HEK293 (cell line): Measurements from ENCODE around the gene RAB28.

Experiments used
- CTCF ChIA-PET: fragments of 350-600 bp; formaldehyde crosslinking; extraction: SDS; loops from one replicate; lab custom pipeline; 2021; ENCODE audit warnings: antibody characterized with exemption; lab: Yijun Ruan, JAX
- POLR2A ChIA-PET: fragments of 300-600 bp; formaldehyde crosslinking; extraction: SDS; loops from one replicate; lab custom pipeline; 2020; ENCODE audit warnings: antibody characterized with exemption, inconsistent platforms; lab: Yijun Ruan, JAX
- H3K27ac ChIP-seq: fragments of 200-500 bp; sonication (Bioruptor generic); 2 replicates; pipeline ENCODE4 v1.5.1; 2014; ENCODE audit warnings: low read depth, low read length, control low read depth, inconsistent platforms; ENCODE audit errors: extremely low read depth
- H3K36me3 ChIP-seq, 2 experiments: fragments of 200-500 bp in 1 of 2; sonication (Bioruptor generic) in 1 of 2; 1 replicate in 1 of 2; 2 replicates in 1 of 2; pipeline ENCODE4 v1.5.1; 2014 to 2017; ENCODE audit warnings: inconsistent platforms in 2 of 2, low read length in 2 of 2; ENCODE audit not compliant: control insufficient read depth in 2 of 2, insufficient read depth in 1 of 2
- H3K4me1 ChIP-seq: fragments of 200-500 bp; sonication (Bioruptor generic); 2 replicates; pipeline ENCODE4 v1.5.1; 2014; ENCODE audit warnings: mild to moderate bottlenecking, low read length, inconsistent platforms; ENCODE audit not compliant: control insufficient read depth, insufficient read depth
- H3K4me3 ChIP-seq: 2 replicates; pipeline ENCODE4 v1.5.1; 2011; ENCODE audit warnings: low read depth, mild to moderate bottlenecking, control low read depth, low read length, moderate library complexity
- H3K9me3 ChIP-seq: fragments of 200-500 bp; sonication (Bioruptor generic); 2 replicates; pipeline ENCODE4 v1.5.1; 2014; ENCODE audit warnings: low read depth, low read length, inconsistent platforms; ENCODE audit not compliant: control insufficient read depth, insufficient read depth
- BCL11A ChIP-seq: fragments of 450-650 bp; formaldehyde crosslinking; IDR thresholded peaks from 2 replicates; pipeline ENCODE4 v1.5.1; 2016; ENCODE audit warnings: low read depth, missing biosample characterization, missing genetic modification characterization
- GLIS2 ChIP-seq: fragments of 450-650 bp; formaldehyde crosslinking; IDR thresholded peaks from 2 replicates; pipeline ENCODE4 v1.5.1; 2016; ENCODE audit warnings: missing biosample characterization, missing genetic modification characterization
- MEIS1 ChIP-seq: sonication (generic); formaldehyde crosslinking; IDR thresholded peaks from 2 replicates; pipeline ENCODE4 v1.8.1; 2022; ENCODE audit warnings: missing genetic modification reagents, mild to moderate bottlenecking, borderline replicate concordance
- OVOL3 ChIP-seq: fragments of 450-650 bp; formaldehyde crosslinking; IDR thresholded peaks from 2 replicates; pipeline ENCODE4 v1.5.1; 2016; ENCODE audit warnings: missing biosample characterization, missing genetic modification characterization
- PRDM1 ChIP-seq: fragments of 450-650 bp; formaldehyde crosslinking; IDR thresholded peaks from 2 replicates; pipeline ENCODE4; 2016; ENCODE audit warnings: missing biosample characterization, missing genetic modification characterization
- RBAK ChIP-seq: fragments of 450-650 bp; formaldehyde crosslinking; IDR thresholded peaks from 2 replicates; pipeline ENCODE4 v1.5.1; 2016; ENCODE audit warnings: missing biosample characterization, missing genetic modification characterization
- SCRT2 ChIP-seq: fragments of 450-650 bp; formaldehyde crosslinking; IDR thresholded peaks from 2 replicates; pipeline ENCODE4 v1.5.1; 2016; ENCODE audit warnings: missing biosample characterization, missing genetic modification characterization
- ZBTB21 ChIP-seq: fragments of 450-650 bp; formaldehyde crosslinking; IDR thresholded peaks from 2 replicates; pipeline ENCODE4 v1.5.1; 2017; ENCODE audit warnings: missing biosample characterization, missing genetic modification characterization
- ZFP41 ChIP-seq: fragments of 450-650 bp; formaldehyde crosslinking; IDR thresholded peaks from 2 replicates; pipeline ENCODE4 v1.5.1; 2016; ENCODE audit warnings: missing biosample characterization, missing genetic modification characterization, borderline replicate concordance
- ZNF132 ChIP-seq: fragments of 450-650 bp; formaldehyde crosslinking; IDR thresholded peaks from 2 replicates; pipeline ENCODE4 v1.5.1; 2017; ENCODE audit warnings: missing biosample characterization, missing genetic modification characterization, borderline replicate concordance
- ZNF138 ChIP-seq: fragments of 450-650 bp; formaldehyde crosslinking; IDR thresholded peaks from 2 replicates; pipeline ENCODE4 v1.5.1; 2016; ENCODE audit warnings: missing biosample characterization, missing genetic modification characterization, borderline replicate concordance
- ZNF223 ChIP-seq: fragments of 450-650 bp; formaldehyde crosslinking; IDR thresholded peaks from 2 replicates; pipeline ENCODE4 v1.5.1; 2016; ENCODE audit warnings: missing biosample characterization, missing genetic modification characterization
- ZNF416 ChIP-seq: fragments of 450-650 bp; formaldehyde crosslinking; IDR thresholded peaks from 2 replicates; pipeline ENCODE4 v1.5.1; 2016; ENCODE audit warnings: missing biosample characterization, missing genetic modification characterization
- ZNF473 ChIP-seq: fragments of 450-650 bp; formaldehyde crosslinking; IDR thresholded peaks from 2 replicates; pipeline ENCODE4 v1.5.1; 2017; ENCODE audit warnings: missing biosample characterization, missing genetic modification characterization
- ZNF510 ChIP-seq: fragments of 450-650 bp; formaldehyde crosslinking; IDR thresholded peaks from 2 replicates; pipeline ENCODE4 v1.5.1; 2018; ENCODE audit warnings: mild to moderate bottlenecking, missing genetic modification characterization, missing biosample characterization; ENCODE audit not compliant: insufficient replicate concordance
- ZNF626 ChIP-seq: fragments of 450-650 bp; sonication (Bioruptor Pico); formaldehyde crosslinking; IDR thresholded peaks from 2 replicates; pipeline ENCODE4 v1.5.1; 2018; ENCODE audit warnings: missing biosample characterization, missing genetic modification characterization, inconsistent platforms
- ZNF792 ChIP-seq: fragments of 450-650 bp; formaldehyde crosslinking; IDR thresholded peaks from 2 replicates; pipeline ENCODE4 v1.5.1; 2016; ENCODE audit warnings: missing biosample characterization, missing genetic modification characterization
- TF ChIP-seq, protein P1 (sequence below): fragments of 450-650 bp; formaldehyde crosslinking; IDR thresholded peaks from 2 replicates; pipeline ENCODE4 v1.5.1; 2017; ENCODE audit warnings: missing biosample characterization, missing genetic modification characterization
- TF ChIP-seq, protein P2 (sequence below): fragments of 450-650 bp; formaldehyde crosslinking; IDR thresholded peaks from 2 replicates; pipeline ENCODE4 v1.5.1; 2016; ENCODE audit warnings: missing biosample characterization, missing genetic modification characterization, borderline replicate concordance
- TF ChIP-seq, protein P3 (sequence below): fragments of 450-650 bp; formaldehyde crosslinking; IDR thresholded peaks from 2 replicates; pipeline ENCODE4 v1.5.1; 2016; ENCODE audit warnings: missing biosample characterization, missing genetic modification characterization, borderline replicate concordance
- TF ChIP-seq, protein P4 (sequence below): fragments of 450-650 bp; IDR thresholded peaks from 2 replicates; pipeline ENCODE4 v1.5.1; 2018; ENCODE audit warnings: missing biosample characterization, missing genetic modification characterization
- TF ChIP-seq, protein P5 (sequence below): fragments of 450-650 bp; formaldehyde crosslinking; IDR thresholded peaks from 2 replicates; pipeline ENCODE4 v1.5.1; 2016; ENCODE audit warnings: missing biosample characterization, missing genetic modification characterization

The RAB28 gene

DNA sequence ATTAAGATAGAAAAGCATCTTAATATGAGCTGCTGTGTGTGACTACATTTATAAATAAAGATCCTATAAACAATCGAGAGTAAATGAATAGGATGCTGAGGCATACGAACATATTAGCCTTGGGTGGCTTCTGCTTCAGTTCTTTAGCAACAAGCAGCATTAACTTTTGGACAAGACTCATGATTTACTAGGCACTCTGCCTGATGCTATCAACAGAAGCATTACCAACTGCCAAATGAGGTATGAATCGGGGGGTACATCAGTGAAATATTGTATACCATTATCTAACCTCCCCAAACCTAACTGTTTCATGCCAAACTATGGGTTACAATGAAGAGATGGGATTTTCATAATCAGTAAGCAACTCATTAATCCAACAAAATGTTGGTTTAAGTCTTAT lies 113.1 kb downstream of the RAB28 start:
- Histone ChIP-seq H3K27ac (no peak overlapping the region), H3K4me3 (no peak overlapping the region), H3K36me3 (no peaks in the 10 kb centered on the region), H3K9me3 (no peaks in the 10 kb centered on the region), H3K4me1 (no peaks in the 10 kb centered on the region)
- CTCF ChIA-PET = interaction anchor here (0.6 kb wide), 1 partner anchor 101 kb away, joined by 3 read pairs; no protein-coding TSS in a partner anchor
- TF ChIP-seq ZNF132 (tag by site-specific recombination) (no peak), OVOL3 (tag by site-specific recombination) (no peak), ZNF223 (tag by site-specific recombination) (no peak), ZNF416 (tag by site-specific recombination) (no peak), MEIS1 (no peak), ZNF473 (tag by site-specific recombination) (no peak), RBAK (tag by site-specific recombination) (no peak), ZFP41 (no peak), PRDM1 (tag by site-specific recombination) (no peak), ZNF626 (tag by site-specific recombination) (no peak), BCL11A (tag by site-specific recombination) (no peak)
- TF ChIP-seq, protein P1, sequence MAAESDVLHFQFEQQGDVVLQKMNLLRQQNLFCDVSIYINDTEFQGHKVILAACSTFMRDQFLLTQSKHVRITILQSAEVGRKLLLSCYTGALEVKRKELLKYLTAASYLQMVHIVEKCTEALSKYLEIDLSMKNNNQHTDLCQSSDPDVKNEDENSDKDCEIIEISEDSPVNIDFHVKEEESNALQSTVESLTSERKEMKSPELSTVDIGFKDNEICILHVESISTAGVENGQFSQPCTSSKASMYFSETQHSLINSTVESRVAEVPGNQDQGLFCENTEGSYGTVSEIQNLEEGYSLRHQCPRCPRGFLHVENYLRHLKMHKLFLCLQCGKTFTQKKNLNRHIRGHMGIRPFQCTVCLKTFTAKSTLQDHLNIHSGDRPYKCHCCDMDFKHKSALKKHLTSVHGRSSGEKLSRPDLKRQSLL = no peak
- TF ChIP-seq, protein P2, sequence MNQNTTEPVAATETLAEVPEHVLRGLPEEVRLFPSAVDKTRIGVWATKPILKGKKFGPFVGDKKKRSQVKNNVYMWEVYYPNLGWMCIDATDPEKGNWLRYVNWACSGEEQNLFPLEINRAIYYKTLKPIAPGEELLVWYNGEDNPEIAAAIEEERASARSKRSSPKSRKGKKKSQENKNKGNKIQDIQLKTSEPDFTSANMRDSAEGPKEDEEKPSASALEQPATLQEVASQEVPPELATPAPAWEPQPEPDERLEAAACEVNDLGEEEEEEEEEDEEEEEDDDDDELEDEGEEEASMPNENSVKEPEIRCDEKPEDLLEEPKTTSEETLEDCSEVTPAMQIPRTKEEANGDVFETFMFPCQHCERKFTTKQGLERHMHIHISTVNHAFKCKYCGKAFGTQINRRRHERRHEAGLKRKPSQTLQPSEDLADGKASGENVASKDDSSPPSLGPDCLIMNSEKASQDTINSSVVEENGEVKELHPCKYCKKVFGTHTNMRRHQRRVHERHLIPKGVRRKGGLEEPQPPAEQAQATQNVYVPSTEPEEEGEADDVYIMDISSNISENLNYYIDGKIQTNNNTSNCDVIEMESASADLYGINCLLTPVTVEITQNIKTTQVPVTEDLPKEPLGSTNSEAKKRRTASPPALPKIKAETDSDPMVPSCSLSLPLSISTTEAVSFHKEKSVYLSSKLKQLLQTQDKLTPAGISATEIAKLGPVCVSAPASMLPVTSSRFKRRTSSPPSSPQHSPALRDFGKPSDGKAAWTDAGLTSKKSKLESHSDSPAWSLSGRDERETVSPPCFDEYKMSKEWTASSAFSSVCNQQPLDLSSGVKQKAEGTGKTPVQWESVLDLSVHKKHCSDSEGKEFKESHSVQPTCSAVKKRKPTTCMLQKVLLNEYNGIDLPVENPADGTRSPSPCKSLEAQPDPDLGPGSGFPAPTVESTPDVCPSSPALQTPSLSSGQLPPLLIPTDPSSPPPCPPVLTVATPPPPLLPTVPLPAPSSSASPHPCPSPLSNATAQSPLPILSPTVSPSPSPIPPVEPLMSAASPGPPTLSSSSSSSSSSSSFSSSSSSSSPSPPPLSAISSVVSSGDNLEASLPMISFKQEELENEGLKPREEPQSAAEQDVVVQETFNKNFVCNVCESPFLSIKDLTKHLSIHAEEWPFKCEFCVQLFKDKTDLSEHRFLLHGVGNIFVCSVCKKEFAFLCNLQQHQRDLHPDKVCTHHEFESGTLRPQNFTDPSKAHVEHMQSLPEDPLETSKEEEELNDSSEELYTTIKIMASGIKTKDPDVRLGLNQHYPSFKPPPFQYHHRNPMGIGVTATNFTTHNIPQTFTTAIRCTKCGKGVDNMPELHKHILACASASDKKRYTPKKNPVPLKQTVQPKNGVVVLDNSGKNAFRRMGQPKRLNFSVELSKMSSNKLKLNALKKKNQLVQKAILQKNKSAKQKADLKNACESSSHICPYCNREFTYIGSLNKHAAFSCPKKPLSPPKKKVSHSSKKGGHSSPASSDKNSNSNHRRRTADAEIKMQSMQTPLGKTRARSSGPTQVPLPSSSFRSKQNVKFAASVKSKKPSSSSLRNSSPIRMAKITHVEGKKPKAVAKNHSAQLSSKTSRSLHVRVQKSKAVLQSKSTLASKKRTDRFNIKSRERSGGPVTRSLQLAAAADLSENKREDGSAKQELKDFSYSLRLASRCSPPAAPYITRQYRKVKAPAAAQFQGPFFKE (tag by site-specific recombination) = no peak
- TF ChIP-seq, protein P3, sequence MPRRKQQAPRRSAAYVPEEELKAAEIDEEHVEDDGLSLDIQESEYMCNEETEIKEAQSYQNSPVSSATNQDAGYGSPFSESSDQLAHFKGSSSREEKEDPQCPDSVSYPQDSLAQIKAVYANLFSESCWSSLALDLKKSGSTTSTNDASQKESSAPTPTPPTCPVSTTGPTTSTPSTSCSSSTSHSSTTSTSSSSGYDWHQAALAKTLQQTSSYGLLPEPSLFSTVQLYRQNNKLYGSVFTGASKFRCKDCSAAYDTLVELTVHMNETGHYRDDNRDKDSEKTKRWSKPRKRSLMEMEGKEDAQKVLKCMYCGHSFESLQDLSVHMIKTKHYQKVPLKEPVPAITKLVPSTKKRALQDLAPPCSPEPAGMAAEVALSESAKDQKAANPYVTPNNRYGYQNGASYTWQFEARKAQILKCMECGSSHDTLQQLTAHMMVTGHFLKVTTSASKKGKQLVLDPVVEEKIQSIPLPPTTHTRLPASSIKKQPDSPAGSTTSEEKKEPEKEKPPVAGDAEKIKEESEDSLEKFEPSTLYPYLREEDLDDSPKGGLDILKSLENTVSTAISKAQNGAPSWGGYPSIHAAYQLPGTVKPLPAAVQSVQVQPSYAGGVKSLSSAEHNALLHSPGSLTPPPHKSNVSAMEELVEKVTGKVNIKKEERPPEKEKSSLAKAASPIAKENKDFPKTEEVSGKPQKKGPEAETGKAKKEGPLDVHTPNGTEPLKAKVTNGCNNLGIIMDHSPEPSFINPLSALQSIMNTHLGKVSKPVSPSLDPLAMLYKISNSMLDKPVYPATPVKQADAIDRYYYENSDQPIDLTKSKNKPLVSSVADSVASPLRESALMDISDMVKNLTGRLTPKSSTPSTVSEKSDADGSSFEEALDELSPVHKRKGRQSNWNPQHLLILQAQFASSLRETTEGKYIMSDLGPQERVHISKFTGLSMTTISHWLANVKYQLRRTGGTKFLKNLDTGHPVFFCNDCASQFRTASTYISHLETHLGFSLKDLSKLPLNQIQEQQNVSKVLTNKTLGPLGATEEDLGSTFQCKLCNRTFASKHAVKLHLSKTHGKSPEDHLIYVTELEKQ (tag by site-specific recombination) = no peak
- POLR2A ChIA-PET = no interaction called here

DNA sequence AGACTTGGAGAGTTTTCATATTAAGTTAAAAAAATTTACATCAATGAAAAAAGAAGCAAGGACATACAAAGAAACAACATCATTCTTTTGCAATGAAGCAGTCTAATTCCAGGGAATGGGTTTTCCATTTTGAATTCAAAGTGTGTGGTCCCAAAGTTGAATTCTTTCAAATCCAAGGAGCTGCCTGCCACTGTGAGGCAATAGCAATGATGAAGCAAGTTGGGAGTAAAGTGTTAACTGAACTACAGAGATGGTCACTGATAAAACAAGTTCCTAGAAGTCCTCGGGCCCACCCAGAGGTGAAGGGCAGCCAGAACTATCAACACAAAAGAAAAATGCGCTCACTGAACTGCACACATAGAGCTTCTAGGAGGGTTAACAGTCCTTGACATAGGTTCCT lies 115.9 kb downstream of the RAB28 start:
- CTCF ChIA-PET = interaction anchor here (0.7 kb wide), 1 partner anchor 220 kb away, joined by 3 read pairs; no protein-coding TSS in a partner anchor
- POLR2A ChIA-PET = no interaction called here
- H3K27ac ChIP-seq = no peak overlapping the region
- no peaks in the 10 kb centered on the region for H3K36me3 ChIP-seq
- H3K4me3 ChIP-seq = no peak overlapping the region
- no peaks in the 10 kb centered on the region for H3K4me1 ChIP-seq
- no peaks in the 10 kb centered on the region for H3K9me3 ChIP-seq
- TF ChIP-seq ZNF510 (tag by site-specific recombination) (no peak), SCRT2 (tag by site-specific recombination) (no peak), ZNF792 (tag by site-specific recombination) (no peak), GLIS2 (tag by site-specific recombination) (no peak), ZBTB21 (tag by site-specific recombination) (no peak), ZNF138 (no peak)
- TF ChIP-seq, protein P4, sequence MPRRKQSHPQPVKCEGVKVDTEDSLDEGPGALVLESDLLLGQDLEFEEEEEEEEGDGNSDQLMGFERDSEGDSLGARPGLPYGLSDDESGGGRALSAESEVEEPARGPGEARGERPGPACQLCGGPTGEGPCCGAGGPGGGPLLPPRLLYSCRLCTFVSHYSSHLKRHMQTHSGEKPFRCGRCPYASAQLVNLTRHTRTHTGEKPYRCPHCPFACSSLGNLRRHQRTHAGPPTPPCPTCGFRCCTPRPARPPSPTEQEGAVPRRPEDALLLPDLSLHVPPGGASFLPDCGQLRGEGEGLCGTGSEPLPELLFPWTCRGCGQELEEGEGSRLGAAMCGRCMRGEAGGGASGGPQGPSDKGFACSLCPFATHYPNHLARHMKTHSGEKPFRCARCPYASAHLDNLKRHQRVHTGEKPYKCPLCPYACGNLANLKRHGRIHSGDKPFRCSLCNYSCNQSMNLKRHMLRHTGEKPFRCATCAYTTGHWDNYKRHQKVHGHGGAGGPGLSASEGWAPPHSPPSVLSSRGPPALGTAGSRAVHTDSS (tag by site-specific recombination) = no peak
- TF ChIP-seq, protein P5, sequence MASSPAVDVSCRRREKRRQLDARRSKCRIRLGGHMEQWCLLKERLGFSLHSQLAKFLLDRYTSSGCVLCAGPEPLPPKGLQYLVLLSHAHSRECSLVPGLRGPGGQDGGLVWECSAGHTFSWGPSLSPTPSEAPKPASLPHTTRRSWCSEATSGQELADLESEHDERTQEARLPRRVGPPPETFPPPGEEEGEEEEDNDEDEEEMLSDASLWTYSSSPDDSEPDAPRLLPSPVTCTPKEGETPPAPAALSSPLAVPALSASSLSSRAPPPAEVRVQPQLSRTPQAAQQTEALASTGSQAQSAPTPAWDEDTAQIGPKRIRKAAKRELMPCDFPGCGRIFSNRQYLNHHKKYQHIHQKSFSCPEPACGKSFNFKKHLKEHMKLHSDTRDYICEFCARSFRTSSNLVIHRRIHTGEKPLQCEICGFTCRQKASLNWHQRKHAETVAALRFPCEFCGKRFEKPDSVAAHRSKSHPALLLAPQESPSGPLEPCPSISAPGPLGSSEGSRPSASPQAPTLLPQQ (tag by site-specific recombination) = no peak
